DLD1 (cell line): ENCODE data around the gene CRYGN.

Source experiments
- in situ Hi-C: cut with HindIII; loops from 2 replicates; pipeline ENCODE4 v1.10.0; 2017; ENCODE audit warnings: low sequenced_read_pairs

Gene CRYGN

GRCh38 chr7:151440799-151441445 is 981 bp upstream of the CRYGN start:
- in situ Hi-C loops: loop anchor here (5.0 kb wide), 2 partner anchors 74 to 129 kb away; no protein-coding TSS in a partner anchor

GRCh38 chr7:151438864-151439601 is 908 bp downstream of the CRYGN start:
- in situ Hi-C loops: no loop called here

DNA sequence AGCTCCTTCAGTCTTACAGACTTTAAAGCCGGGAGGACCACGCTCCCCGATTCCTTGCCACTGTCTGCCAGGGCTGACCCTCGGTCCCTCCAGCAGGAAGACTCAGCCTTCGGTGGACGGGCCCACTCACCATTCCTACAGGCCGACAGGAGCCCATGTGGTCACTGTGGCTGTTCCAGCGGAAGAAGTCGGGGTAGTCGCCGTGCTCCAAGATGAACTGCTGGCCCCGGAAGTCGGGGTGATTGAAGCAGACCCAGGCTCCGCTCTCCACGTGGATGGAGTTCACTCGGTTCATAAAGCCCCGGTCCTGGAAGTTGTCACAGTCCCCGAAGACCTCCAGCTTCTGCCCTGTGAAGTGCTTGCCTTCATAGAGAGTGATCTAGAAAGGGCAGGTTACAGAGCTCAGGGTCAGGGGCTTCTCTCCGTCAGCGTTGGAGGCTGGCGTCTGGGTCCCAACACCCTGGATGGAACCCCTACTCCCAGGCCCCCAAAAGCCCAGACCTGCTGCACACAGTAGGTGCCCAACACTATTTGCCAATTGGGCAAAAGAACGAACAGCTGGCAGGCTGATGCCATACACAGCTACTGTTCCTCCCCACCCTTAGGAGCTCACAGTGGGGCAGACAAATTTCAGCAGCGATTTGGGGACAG is 1.9 kb downstream of the CRYGN start:
- in situ Hi-C loops: no loop called here

DNA sequence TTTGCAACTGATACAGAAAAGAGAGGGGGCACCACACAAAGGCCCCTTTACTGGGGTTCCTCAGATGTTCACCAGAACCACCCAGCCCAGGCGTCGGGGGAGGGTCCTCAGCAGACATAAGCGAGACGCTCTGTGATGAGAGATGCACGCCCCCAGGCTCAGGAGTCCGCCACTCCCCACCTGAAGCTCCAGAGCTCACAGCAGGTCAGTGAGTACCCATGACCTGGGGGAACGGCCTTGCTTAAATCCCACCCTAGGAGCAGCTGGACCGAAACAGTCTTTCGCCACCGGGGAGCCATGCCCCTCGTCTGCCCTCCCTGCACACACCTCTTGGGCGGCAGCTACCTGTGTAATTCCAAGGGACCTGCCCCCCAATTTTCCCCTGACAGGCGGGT is 2.8 kb downstream of the CRYGN start:
- in situ Hi-C loops: no loop called here

GRCh38 chr7:151436446-151437158 is 3.3 kb downstream of the CRYGN start:
- in situ Hi-C loops: no loop called here

DNA sequence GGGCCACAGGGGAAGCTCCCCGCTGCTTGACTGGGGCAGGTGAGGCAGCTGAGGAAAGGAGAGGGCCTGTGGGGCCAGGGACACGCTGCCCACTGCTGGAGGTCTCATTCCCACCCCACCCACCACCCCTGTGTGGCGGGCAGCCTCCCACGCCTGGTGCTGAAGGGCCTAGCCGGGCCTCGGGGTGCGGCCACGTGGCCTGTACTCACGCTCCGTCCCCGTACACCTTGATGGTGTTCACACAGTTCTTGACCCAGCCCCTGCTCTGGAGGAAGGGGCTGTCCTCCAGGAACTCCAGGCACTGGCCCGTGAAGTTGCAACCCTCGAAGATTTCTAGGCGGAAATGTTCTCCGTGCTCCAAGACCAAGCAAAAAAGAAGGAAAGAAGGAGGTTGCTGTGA is 4.0 kb downstream of the CRYGN start:
- in situ Hi-C loops: no loop called here

- in situ Hi-C loops: no loop called here
Observed at GRCh38 chr7:151435103-151435916, 4.6 kb downstream of the CRYGN start.

DNA sequence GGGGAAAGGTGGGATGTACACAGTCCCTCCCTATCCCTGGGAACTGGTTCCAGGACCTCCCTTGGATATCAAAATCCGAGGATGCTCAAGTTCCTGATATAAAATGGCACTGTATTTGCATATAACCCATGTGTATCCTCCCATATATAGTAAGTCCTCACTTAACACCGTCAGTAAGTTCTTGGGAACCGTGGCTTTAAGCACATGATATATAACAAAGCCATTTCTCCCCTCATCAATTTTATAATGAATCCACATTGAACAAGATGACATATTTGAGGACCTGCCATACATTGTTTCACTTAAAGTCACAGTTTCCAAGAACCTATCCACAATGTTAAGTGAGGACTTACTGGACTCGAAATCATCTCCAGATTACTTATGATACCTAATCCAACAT is 5.4 kb downstream of the CRYGN start:
- in situ Hi-C loops: no loop called here

- in situ Hi-C loops: no loop called here
Observed at GRCh38 chr7:151433721-151434400, 6.1 kb downstream of the CRYGN start.

DNA sequence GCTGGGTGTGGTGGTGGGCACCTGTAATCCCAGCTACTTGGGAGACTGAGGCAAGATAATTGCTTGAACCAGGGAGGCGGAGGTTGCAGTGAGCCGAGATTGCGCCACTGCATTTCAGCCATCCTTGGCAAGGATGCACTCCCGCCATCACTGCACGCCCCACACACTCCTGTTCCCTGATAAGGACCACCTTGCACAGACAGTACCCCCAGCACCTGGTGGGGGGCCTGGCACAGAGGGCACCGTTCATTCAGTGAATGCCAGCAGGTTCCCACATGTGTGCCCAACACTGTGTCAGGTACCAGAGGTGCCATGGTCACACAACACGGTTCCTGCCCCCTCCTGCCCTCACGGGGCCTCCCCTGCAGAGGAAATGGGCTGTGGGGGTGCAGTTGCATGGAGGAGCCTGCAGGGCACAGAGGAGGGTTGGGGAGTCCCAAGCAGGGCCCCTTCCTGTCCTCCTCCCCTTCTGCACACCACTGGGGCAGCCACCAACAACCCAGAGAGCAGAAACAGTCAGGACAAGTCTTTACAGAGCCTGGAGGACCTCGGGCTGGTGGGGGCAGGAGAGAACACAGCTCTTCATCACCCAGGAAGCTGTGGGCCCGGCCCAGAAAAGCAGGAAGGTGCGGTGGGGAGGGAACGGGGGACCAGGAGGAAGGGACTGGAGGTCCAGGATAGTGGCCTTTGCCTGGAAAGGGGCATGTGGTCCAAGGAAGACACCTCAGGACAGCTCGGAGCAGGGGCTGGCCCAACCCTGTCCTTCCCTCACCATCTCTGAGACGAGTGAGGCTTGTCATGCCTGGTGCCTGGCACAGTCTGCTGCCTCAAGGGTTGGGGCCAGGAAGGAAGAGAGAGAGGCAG is 7.1 kb downstream of the CRYGN start:
- in situ Hi-C loops: no loop called here

DNA sequence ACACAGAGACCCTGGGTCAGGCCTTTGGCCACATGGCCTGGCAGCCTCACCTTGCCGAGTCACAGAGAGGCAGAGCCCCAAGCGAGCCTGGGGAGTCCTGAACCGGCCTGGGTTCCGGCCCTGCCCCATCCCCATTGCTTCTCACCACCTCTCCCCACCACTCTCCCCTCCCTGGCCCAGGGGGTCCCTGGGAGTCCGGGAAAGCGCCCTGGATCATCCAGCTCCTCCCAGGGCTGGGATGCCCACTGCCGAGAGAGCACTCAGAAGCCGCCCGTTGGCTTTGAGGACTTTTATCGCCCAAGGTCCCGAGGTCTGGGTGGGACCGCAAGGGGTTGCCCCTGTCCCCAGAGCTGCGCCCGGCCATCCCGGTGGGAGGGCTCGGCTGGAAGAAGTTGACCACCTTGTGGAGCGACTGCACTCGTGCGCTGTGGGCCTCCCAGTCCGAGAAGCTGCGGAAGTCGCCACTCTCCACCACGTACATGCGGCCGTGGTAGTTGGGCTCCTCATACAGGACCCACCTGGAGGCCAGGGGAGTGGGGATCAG is 8.1 kb downstream of the CRYGN start:
- in situ Hi-C loops: no loop called here

DNA sequence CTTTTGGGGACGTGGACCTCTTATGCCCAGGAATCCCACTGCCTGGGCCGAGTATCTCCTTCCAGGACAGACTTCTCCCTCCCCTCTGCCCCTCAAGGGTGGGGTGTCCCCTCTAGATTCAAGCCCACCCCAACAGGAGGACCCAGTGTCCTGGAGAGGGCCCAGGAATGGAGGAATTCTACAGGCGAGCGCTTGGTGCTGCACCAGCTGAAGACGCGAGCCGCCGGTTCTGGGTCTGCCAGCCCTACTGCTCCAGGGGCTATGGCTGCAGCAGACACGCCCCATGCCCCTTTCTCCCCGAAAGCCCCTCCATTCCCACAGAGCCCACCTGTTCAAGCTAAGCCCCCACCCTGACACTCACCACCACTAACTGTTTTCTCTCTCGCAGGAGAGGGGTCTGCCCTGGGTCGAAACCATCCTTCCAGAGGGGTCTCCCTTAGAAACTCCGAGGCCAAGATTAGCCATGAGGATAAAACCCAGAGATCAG is 8.6 kb downstream of the CRYGN start:
- in situ Hi-C loops: no loop called here

GRCh38 chr7:151430391-151431205 is 9.3 kb downstream of the CRYGN start:
- in situ Hi-C loops: no loop called here

DNA sequence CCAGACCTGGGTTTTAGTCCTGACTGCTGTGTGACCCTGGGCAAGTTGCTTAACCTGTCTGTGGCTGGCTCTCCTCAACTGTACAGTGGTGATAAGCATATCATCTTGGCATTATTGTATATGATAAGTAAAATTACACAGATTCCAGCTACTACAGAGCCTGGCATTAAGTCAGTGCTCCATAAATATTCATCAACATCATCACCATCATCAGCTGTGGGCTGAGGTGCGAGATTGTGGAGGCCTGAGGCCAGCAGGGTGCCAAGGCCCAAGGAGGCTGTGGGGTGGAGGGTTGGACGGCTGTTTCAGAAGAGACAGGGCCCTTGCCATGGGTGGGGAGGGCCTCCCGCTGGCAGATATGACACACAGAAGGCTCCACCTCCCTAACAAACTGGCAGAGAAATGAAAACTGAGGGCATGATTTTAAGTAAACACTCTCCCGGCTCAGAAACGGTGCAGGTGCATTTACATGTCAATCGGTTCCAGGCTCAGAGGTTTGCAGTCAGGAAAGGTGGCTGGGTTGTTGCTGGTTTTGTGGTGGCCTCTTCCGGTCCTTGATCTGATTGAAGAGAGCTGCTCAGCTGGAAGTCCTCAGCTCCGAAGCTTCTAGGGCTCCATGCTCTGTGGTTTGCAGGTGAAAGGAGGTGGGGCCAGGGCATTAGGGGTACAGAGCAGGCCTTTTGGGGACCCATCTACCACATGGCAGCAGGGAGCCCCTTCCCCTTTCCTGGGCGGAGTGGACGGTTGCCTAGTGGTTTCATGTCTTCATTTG is 10.2 kb downstream of the CRYGN start:
- in situ Hi-C loops: no loop called here

DNA sequence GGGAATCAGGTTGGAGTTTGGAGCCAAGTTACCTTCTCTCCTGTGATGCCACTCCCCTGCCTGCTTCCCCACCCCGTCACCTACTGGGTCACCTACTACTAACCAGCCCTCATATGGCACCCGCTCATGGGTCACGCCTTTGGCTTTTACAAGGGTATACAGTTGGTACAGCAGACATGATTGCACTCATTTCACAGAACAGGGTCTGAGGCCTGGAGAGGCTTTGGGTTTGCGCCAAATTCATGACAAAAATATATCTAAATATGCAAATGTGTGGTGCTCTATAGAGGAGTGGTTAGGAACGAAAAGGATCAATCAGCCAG is 10.7 kb downstream of the CRYGN start:
- in situ Hi-C loops: no loop called here

DNA sequence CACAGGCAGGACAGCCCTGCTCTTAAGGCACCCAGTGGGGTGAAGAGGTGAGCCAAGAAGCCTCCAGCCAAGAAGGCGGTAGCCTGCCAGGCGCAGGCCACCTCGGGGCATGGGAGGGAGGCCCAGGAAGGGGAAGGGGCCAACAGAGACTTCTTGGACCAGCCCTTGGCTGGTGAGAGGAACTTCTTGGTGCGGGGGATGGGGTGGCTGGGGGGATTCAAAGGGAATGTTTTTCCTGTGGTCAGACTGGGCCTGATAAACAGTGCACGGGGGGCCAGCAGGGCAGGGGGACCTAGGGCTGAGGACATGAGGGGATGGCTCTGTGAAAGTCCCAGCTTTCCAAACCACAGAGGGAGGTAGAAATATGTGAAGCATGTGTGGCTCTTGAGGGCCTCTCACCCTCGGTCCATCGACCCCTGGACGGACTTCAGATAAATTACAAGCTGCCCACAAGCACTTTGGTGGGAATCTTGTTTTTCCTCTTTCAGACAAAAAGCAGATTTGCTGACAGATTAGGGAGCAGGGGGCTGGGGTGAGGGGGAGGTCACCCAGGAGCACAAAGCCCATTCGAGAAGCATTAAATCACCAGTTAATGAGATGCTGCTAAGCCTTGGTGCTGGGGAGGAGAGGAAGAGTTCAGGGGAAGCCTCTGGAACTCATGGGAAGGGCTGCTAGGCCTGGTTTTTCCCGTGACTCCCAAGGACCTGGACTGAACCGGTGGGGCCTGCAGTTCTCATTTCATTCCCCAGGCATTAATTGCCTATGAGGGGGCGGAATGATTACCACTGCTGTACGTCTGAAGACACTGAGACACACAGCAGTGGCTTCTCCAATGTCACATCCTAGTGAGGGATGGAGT is 11.3 kb downstream of the CRYGN start:
- in situ Hi-C loops: no loop called here
